ENCODE measurements around the gene RYR2. TPM values are rescaled to one million over a fixed set of nuclear protein-coding genes. Genes with fewer than 3 reads are reported as not detected.

RYR2 gene
- polyA plus RNA-seq (2012; ENCODE audit: missing spikeins): not detected

- DNase-seq (ENCODE audit: insufficient read length): no peak
- TF ChIP-seq TAF1 (IDR thresholded peaks at IDR 0.05; ENCODE audit: borderline replicate concordance, low read depth, low read length) (no peak), POLR2AphosphoS5 (IDR thresholded peaks at IDR 0.05; ENCODE audit: low read depth, low read length) (no peak), POLR2A (IDR thresholded peaks at IDR 0.05; ENCODE audit: low read depth, low read length) (no peak)
- no peak for FAIRE-seq
Observed at GRCh38 chr1:237041795-237042525, at the start of gene RYR2. RYR2 (plus strand) TSS chr1:237042184; CDS start chr1:237042522, 338 bp downstream.

- DNase-seq (ENCODE audit: insufficient read length) (no peak), FAIRE-seq (no peak)
- TF ChIP-seq POLR2A (IDR thresholded peaks at IDR 0.05; ENCODE audit: low read depth, low read length) (no peak), TAF1 (IDR thresholded peaks at IDR 0.05; ENCODE audit: borderline replicate concordance, low read depth, low read length) (no peak), POLR2AphosphoS5 (IDR thresholded peaks at IDR 0.05; ENCODE audit: low read depth, low read length) (no peak)
Observed at GRCh38 chr1:236992449-236992848, 49.5 kb upstream of the RYR2 start.

- no peak for TF ChIP-seq POLR2AphosphoS5 (IDR thresholded peaks at IDR 0.05; ENCODE audit: low read depth, low read length)
- no peak for TF ChIP-seq TAF1 (IDR thresholded peaks at IDR 0.05; ENCODE audit: borderline replicate concordance, low read depth, low read length)
- DNase-seq (ENCODE audit: insufficient read length): no peak
- no peak for FAIRE-seq
Observed at GRCh38 chr1:236994450-236994849, 47.5 kb upstream of the RYR2 start.

GRCh38 chr1:236997361-236997760, 44.6 kb upstream of the RYR2 start:
- DNase-seq (ENCODE audit: insufficient read length) (no peak), FAIRE-seq (no peak)
- TF ChIP-seq POLR2AphosphoS5 (IDR thresholded peaks at IDR 0.05; ENCODE audit: low read depth, low read length) (no peak), POLR2A (IDR thresholded peaks at IDR 0.05; ENCODE audit: low read depth, low read length) (no peak), TAF1 (IDR thresholded peaks at IDR 0.05; ENCODE audit: borderline replicate concordance, low read depth, low read length) (no peak)

GRCh38 chr1:236997882-236998281, 44.1 kb upstream of the RYR2 start:
- DNase-seq (ENCODE audit: insufficient read length): no peak
- no peak for FAIRE-seq
- no peak for TF ChIP-seq TAF1 (IDR thresholded peaks at IDR 0.05; ENCODE audit: borderline replicate concordance, low read depth, low read length)
- no peak for TF ChIP-seq POLR2AphosphoS5 (IDR thresholded peaks at IDR 0.05; ENCODE audit: low read depth, low read length)
- TF ChIP-seq POLR2A (IDR thresholded peaks at IDR 0.05; ENCODE audit: low read depth, low read length): no peak

- TF ChIP-seq POLR2AphosphoS5 (IDR thresholded peaks at IDR 0.05; ENCODE audit: low read depth, low read length): no peak
- TF ChIP-seq TAF1 (IDR thresholded peaks at IDR 0.05; ENCODE audit: borderline replicate concordance, low read depth, low read length): no peak
- TF ChIP-seq POLR2A (IDR thresholded peaks at IDR 0.05; ENCODE audit: low read depth, low read length): no peak
- DNase-seq (ENCODE audit: insufficient read length): no peak
- no peak for FAIRE-seq
Observed at GRCh38 chr1:236998546-236998945, 43.4 kb upstream of the RYR2 start.

GRCh38 chr1:237000191-237000590, 41.8 kb upstream of the RYR2 start:
- DNase-seq (ENCODE audit: insufficient read length) (no peak), FAIRE-seq (no peak)
- TF ChIP-seq POLR2AphosphoS5 (IDR thresholded peaks at IDR 0.05; ENCODE audit: low read depth, low read length): no peak
- no peak for TF ChIP-seq TAF1 (IDR thresholded peaks at IDR 0.05; ENCODE audit: borderline replicate concordance, low read depth, low read length)
- no peak for TF ChIP-seq POLR2A (IDR thresholded peaks at IDR 0.05; ENCODE audit: low read depth, low read length)

- no peak for FAIRE-seq
- TF ChIP-seq TAF1 (IDR thresholded peaks at IDR 0.05; ENCODE audit: borderline replicate concordance, low read depth, low read length) (no peak), POLR2AphosphoS5 (IDR thresholded peaks at IDR 0.05; ENCODE audit: low read depth, low read length) (no peak), POLR2A (IDR thresholded peaks at IDR 0.05; ENCODE audit: low read depth, low read length) (no peak)
Observed at GRCh38 chr1:237003516-237003915, 38.5 kb upstream of the RYR2 start.

GRCh38 chr1:237004116-237004515, 37.9 kb upstream of the RYR2 start, which contains the start of gene MT1HL1:
MT1HL1 (minus strand) TSS chr1:237004441; CDS start chr1:237004372, 69 bp downstream.
- FAIRE-seq: no peak
- TF ChIP-seq POLR2A (IDR thresholded peaks at IDR 0.05; ENCODE audit: low read depth, low read length) (no peak), TAF1 (IDR thresholded peaks at IDR 0.05; ENCODE audit: borderline replicate concordance, low read depth, low read length) (no peak), POLR2AphosphoS5 (IDR thresholded peaks at IDR 0.05; ENCODE audit: low read depth, low read length) (no peak)
- no peak for DNase-seq (ENCODE audit: insufficient read length)

More at GRCh38 chr1:237003516-237003915, 38.5 kb upstream of the RYR2 start:
- no peak for DNase-seq (ENCODE audit: insufficient read length)

- DNase-seq (ENCODE audit: insufficient read length) (no peak), FAIRE-seq (no peak)
- no peak for TF ChIP-seq TAF1 (IDR thresholded peaks at IDR 0.05; ENCODE audit: borderline replicate concordance, low read depth, low read length)
- TF ChIP-seq POLR2AphosphoS5 (IDR thresholded peaks at IDR 0.05; ENCODE audit: low read depth, low read length): no peak
- no peak for TF ChIP-seq POLR2A (IDR thresholded peaks at IDR 0.05; ENCODE audit: low read depth, low read length)
Observed at GRCh38 chr1:237005674-237006073, 36.3 kb upstream of the RYR2 start.

GRCh38 chr1:237007147-237007881, 34.7 kb upstream of the RYR2 start:
- no peak for DNase-seq (ENCODE audit: insufficient read length)
- TF ChIP-seq POLR2AphosphoS5 (IDR thresholded peaks at IDR 0.05; ENCODE audit: low read depth, low read length): no peak

GRCh38 chr1:237009611-237010010, 32.4 kb upstream of the RYR2 start:
- DNase-seq (ENCODE audit: insufficient read length) (no peak), FAIRE-seq (no peak)
- TF ChIP-seq POLR2A (IDR thresholded peaks at IDR 0.05; ENCODE audit: low read depth, low read length) (no peak), POLR2AphosphoS5 (IDR thresholded peaks at IDR 0.05; ENCODE audit: low read depth, low read length) (no peak), TAF1 (IDR thresholded peaks at IDR 0.05; ENCODE audit: borderline replicate concordance, low read depth, low read length) (no peak)

More at GRCh38 chr1:237007147-237007881, 34.7 kb upstream of the RYR2 start:
- no peak for FAIRE-seq
